ENCODE results near the gene WSCD1.

WSCD1 gene

DNA sequence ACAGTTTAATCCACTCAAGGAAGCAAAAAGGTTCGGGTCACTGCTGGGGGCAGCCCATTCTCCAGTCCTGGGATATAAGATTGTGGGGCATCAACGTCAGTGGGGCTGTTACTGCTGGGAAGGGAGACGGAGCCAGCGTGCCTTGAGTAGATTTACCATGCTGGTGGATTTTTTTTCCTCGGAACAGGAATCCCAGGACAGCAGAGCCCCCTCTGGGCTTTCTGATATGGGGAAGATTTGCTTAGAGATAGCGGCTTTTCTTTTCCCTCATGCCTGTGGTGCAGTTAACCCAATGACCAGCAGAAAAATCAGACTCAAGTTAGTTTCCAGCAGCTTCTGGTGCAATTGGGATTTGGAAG is 35.4 kb downstream of the WSCD1 start:
- no peak for TF ChIP-seq CTCF (IDR thresholded peaks at IDR 0.05; ENCODE audit: borderline replicate concordance, control extremely low read depth, extremely low read depth, insufficient read depth, missing control alignments)
- in situ Hi-C loops (cut with MboI; ENCODE audit: low sequenced_read_pairs, unreplicated experiment): no loop called here
- no peak for DNase-seq (ENCODE audit: low spot score)

DNA sequence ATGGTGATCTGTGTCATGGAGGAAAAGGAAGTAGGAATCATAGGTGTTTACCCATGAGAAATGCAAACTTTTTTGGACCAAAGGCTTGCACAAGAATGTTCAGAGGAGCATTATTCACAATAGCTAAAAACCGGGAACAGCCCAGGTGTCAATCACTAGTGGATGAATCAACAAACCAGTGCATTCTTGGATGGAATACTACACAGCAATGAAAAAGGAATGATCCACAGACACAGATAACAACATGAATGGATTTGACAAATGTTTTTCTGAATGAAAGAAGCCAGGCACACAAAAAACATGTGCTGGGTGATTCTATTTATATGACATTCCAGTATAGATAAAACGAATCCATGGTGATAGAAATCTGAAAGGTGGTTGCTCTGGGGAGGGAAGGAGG is 36.0 kb downstream of the WSCD1 start:
- in situ Hi-C loops (cut with MboI; ENCODE audit: low sequenced_read_pairs, unreplicated experiment): no loop called here
- no peak for TF ChIP-seq CTCF (IDR thresholded peaks at IDR 0.05; ENCODE audit: borderline replicate concordance, control extremely low read depth, extremely low read depth, insufficient read depth, missing control alignments)
- no peak for DNase-seq (ENCODE audit: low spot score)

DNA sequence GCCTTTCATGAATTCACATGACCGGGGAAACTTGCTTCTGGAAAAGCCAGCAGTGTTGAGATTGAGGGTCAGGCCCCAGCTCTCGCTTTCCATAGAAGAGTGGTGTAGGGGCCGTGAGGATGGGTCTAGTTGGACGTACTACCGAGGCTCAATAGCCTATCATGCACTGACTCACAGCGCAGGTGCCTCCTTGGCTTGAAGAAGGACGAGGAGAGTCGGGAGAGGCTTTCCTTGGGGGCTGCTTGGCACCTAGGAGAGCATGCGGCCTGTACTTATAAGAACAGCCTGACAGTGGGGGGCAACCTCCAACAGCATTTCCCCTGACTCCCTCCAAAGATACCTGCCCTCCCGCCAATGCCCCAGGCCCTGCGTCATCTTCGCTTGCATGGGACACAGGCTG is 37.6 kb downstream of the WSCD1 start:
- no peak for DNase-seq (ENCODE audit: low spot score)
- TF ChIP-seq CTCF (IDR thresholded peaks at IDR 0.05; ENCODE audit: borderline replicate concordance, control extremely low read depth, extremely low read depth, insufficient read depth, missing control alignments): no peak
- in situ Hi-C loops (cut with MboI; ENCODE audit: low sequenced_read_pairs, unreplicated experiment): no loop called here

DNA sequence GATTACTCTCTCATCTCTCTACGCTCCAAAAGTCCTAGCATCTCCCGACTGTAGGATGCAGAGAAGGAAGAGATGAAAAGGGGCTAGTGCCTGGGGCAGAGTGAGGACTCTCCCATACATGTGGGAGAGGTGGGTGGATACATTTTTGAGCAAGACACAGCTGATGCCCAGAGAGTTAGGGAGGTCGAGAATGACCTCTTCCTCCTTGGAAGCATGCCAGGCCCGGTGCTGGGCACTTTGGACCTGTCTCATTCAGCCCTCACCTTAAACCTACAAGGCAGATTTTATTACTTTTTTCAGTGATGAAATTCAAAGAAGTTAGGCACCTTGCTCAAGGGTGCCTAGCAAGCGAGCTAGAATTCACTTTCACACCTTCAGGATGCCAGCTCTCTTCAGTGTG is 38.2 kb downstream of the WSCD1 start:
- in situ Hi-C loops (cut with MboI; ENCODE audit: low sequenced_read_pairs, unreplicated experiment): no loop called here
- DNase-seq (ENCODE audit: low spot score): no peak
- no peak for TF ChIP-seq CTCF (IDR thresholded peaks at IDR 0.05; ENCODE audit: borderline replicate concordance, control extremely low read depth, extremely low read depth, insufficient read depth, missing control alignments)

GRCh38 chr17:6108987-6109386 is 38.8 kb downstream of the WSCD1 start:
- in situ Hi-C loops (cut with MboI; ENCODE audit: low sequenced_read_pairs, unreplicated experiment): no loop called here
- DNase-seq (ENCODE audit: low spot score): no peak
- no peak for TF ChIP-seq CTCF (IDR thresholded peaks at IDR 0.05; ENCODE audit: borderline replicate concordance, control extremely low read depth, extremely low read depth, insufficient read depth, missing control alignments)

- in situ Hi-C loops (cut with MboI; ENCODE audit: low sequenced_read_pairs, unreplicated experiment): no loop called here
- DNase-seq (ENCODE audit: low spot score): no peak
- TF ChIP-seq CTCF (IDR thresholded peaks at IDR 0.05; ENCODE audit: borderline replicate concordance, control extremely low read depth, extremely low read depth, insufficient read depth, missing control alignments): no peak
These were observed 39.4 kb downstream of the WSCD1 start for GRCh38 chr17:6109536-6109935.

DNA sequence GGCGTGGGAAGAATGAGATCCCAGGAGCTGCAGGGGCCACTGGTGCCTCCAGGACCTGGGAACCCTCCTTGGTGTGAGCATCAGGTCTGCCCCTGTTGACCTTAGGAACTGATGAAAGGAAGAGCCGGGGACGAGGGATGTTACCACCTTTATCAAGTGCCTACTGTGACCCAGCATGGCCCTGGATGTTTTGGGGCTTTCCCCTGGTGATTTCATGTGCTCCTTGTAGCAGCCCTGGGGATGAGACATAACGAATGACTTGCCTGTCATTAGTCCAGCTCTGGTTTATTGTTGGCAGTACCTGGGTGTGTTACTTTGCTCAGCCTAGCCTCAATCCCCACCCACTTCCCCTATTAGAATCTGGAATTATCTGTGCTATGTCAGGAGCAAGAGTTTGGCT is 39.9 kb downstream of the WSCD1 start:
- in situ Hi-C loops (cut with MboI; ENCODE audit: low sequenced_read_pairs, unreplicated experiment): no loop called here
- no peak for TF ChIP-seq CTCF (IDR thresholded peaks at IDR 0.05; ENCODE audit: borderline replicate concordance, control extremely low read depth, extremely low read depth, insufficient read depth, missing control alignments)
- no peak for DNase-seq (ENCODE audit: low spot score)
